Type B pancreatic cell (in vitro differentiated cells): ENCODE results near the gene CLEC19A. TPM values are rescaled to one million over a fixed set of nuclear protein-coding genes. Genes with fewer than 3 reads are reported as not detected.

Experiments used
- DNase-seq: peaks from one replicate; pipeline ENCODE4 v3.0.0; 2021; ENCODE audit warnings: mixed read lengths; ENCODE audit not compliant: unreplicated experiment; ENCODE audit errors: extremely low spot score
- H3K27ac Mint-ChIP-seq: 2 replicates; pipeline ENCODE4 v1.8.0; 2021; ENCODE audit warnings: mild to moderate bottlenecking, mixed read lengths
- H3K27me3 Mint-ChIP-seq: 2 replicates; pipeline ENCODE4 v1.8.0; 2021; ENCODE audit warnings: mixed read lengths
- H3K36me3 Mint-ChIP-seq: 2 replicates; pipeline ENCODE4 v1.8.0; 2021; ENCODE audit warnings: mixed read lengths
- H3K4me1 Mint-ChIP-seq: one replicate; pipeline ENCODE4 v1.8.0; 2021; ENCODE audit warnings: mixed read lengths; ENCODE audit not compliant: unreplicated experiment
- H3K4me3 Mint-ChIP-seq: 2 replicates; pipeline ENCODE4 v1.8.0; 2021; ENCODE audit warnings: mild to moderate bottlenecking, mixed read lengths
- H3K9me3 Mint-ChIP-seq: 2 replicates; pipeline ENCODE4 v1.8.0; 2021; ENCODE audit warnings: mixed read lengths
- long read RNA-seq: library from polyadenylated mRNA; unstranded; transcript quantifications from one replicate; pipeline ENCODE4 v2.0.0, GENCODE V29; 2020
- total RNA-seq: library from RNA; stranded (reverse); gene quantifications from 2 replicates; pipeline ENCODE4 v1.2.1, GENCODE V29; 2021; ENCODE audit warnings: low replicate concordance
- TF ChIP-seq, protein P1 (sequence below): fragments of 200-600 bp; sonication (generic); conservative IDR thresholded peaks from 2 replicates; pipeline ENCODE4 v1.5.0; 2021; ENCODE audit warnings: antibody characterized with exemption, mild to moderate bottlenecking

CLEC19A gene
- not detected in 2 replicates for total RNA-seq
- long read RNA-seq: 0 reads

DNA sequence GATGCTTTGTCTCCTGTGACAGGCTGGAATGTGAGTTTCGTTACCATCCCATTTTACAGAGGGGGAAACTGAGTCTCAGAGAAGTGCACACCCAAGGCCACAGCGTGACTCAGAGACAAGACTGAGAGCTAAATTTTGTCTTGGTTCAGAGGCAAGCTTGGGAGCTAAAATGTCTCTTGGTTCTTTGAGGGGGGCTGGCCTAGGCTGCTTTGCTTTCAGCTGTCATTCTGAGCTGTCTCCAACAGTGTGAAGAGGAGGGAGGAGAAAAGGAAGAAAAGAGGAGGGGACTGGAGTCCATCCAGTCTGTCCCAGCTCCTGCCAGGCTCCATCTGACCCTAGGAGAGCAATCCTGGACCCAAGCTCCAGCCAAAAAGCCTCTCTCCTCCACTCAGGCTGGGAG is at the start of gene CLEC19A:
Gene CLEC19A (plus strand): TSS at position 301 of the 400 bp plus-strand sequence. CDS start 121 bp downstream, outside the sequence.
- H3K27ac Mint-ChIP-seq: no peak within 1 kb of the TSS
- H3K9me3 Mint-ChIP-seq: no peaks in the 10 kb centered on the region
- peaks cover 7% of the 10 kb centered on the region for H3K4me1 Mint-ChIP-seq
- DNase-seq: no peak
- H3K36me3 Mint-ChIP-seq: no peaks in the 10 kb centered on the region
- H3K27me3 Mint-ChIP-seq: peaks cover 6% of the 10 kb centered on the region
- TF ChIP-seq, protein P1, sequence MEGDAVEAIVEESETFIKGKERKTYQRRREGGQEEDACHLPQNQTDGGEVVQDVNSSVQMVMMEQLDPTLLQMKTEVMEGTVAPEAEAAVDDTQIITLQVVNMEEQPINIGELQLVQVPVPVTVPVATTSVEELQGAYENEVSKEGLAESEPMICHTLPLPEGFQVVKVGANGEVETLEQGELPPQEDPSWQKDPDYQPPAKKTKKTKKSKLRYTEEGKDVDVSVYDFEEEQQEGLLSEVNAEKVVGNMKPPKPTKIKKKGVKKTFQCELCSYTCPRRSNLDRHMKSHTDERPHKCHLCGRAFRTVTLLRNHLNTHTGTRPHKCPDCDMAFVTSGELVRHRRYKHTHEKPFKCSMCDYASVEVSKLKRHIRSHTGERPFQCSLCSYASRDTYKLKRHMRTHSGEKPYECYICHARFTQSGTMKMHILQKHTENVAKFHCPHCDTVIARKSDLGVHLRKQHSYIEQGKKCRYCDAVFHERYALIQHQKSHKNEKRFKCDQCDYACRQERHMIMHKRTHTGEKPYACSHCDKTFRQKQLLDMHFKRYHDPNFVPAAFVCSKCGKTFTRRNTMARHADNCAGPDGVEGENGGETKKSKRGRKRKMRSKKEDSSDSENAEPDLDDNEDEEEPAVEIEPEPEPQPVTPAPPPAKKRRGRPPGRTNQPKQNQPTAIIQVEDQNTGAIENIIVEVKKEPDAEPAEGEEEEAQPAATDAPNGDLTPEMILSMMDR: no peak
- H3K4me3 Mint-ChIP-seq: no peak within 1 kb of the TSS

DNA sequence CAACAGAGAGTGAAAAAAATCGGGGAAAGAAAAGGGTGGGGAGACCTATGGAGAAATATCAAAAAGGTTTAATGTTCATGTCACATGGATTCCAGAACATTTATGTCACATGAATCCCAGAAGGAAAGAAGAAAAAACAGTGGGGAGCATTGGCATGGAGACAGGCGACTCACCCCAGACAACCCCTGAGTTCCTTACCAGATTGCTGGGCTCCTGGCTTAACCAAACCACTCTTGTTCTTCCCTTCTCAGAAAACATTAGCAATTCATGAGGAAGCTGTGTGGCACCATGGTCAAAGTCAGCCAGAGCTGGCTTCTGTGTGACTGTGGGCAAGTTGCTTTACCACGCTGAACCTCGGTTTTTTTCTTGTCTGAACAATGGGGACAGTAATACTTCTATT is 49.6 kb upstream of the CLEC19A start:
- Mint-ChIP-seq H3K4me3 (no peak overlapping the region), H3K27ac (no peak overlapping the region), H3K36me3 (peaks cover 5% of the 10 kb centered on the region), H3K9me3 (peaks cover 6% of the 10 kb centered on the region), H3K27me3 (no peaks in the 10 kb centered on the region), H3K4me1 (no peaks in the 10 kb centered on the region)
- no peak for DNase-seq
- TF ChIP-seq, protein P1: no peak

DNA sequence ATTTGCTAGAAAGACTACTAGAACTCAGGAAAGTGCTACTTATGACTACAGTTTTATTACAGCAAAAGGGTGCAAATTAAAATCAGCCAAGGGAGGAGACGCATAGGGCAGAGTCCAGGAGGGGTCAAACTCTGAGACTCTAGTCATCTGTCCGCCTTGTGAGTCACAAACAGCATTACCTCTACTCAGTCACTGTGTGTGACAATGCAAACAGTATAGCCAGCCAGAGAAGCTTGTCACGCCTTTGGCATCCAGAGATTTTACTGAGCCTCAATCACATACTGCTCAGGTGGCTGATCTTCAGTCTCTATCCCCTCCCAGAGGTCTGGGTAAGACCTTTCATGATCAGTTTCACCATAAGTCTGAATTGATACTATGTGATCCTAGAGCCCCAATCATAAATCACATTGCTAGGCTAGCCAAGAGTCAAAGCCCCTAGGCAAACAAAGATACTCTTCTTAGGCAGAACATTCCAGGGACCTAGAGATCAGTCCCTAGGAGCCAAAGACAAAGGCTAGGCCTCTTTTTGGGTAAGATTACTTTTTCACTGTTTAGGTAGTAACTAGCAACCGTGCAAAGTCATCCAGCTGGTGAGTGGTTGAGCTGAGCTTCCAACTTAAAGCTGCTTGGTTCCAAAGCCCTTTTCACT is 48.8 kb upstream of the CLEC19A start:
- no peak overlapping the region for H3K27ac Mint-ChIP-seq
- H3K36me3 Mint-ChIP-seq: peaks cover 5% of the 10 kb centered on the region
- TF ChIP-seq, protein P1: no peak
- no peaks in the 10 kb centered on the region for H3K4me1 Mint-ChIP-seq
- no peak for DNase-seq
- no peak overlapping the region for H3K4me3 Mint-ChIP-seq
- H3K27me3 Mint-ChIP-seq: no peaks in the 10 kb centered on the region
- peaks cover 6% of the 10 kb centered on the region for H3K9me3 Mint-ChIP-seq

DNA sequence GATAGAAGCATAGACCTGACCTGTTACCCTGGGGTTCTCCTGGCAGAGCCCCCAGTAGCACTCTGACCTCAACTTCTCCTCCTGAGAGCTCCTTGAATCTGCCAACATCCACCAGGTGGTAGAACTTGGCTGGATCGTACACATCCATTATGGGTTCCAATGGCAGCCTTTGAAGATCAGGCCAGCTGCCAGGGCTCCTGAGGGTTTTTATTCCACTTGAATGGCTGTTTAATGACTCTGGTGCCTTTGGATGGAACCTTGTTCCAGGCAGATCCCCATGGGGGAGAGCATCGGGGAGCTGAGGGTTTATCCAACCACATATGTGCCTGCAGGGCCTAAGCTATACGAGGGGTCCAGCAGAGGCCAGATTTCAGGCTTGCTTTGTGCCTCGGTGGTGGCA is 47.1 kb upstream of the CLEC19A start:
- peaks cover 5% of the 10 kb centered on the region for H3K36me3 Mint-ChIP-seq
- no peak for DNase-seq
- no peak overlapping the region for H3K4me3 Mint-ChIP-seq

DNA sequence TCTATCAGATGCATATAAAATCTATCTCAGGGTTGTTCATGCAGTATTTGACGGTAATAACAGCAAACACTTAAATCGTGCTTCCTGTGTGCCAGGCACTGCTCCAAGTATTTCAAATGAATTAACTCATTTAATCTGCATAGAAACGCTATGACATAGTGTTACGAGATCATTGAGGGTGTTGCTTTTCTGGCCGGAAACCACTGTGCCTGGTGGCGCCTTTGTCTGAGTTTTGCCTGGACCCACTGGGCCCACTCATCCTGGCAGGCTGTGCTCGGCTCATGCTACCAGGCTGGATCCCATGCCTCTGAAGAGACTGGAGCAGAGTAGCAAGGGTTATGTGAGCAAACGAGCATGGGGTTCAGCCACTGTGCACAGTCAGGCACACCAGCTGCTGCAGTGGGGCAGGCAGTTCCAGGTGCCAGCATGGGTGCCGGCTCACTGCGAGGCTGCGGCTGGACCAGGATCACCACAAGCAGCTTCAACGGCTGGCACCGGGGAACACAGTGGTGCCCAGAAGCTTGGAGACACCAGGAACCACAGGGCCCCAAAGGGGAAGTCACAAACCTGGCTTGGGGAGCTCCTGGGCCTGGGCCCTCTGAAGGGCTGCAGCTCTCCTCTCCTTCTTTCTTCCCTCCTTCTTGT is 45.9 kb upstream of the CLEC19A start:
- no peaks in the 10 kb centered on the region for H3K27me3 Mint-ChIP-seq
- H3K9me3 Mint-ChIP-seq: peaks cover 6% of the 10 kb centered on the region
- TF ChIP-seq, protein P1: no peak
- H3K27ac Mint-ChIP-seq: no peak overlapping the region
- DNase-seq: no peak
- no peak overlapping the region for H3K4me3 Mint-ChIP-seq
- peaks cover 5% of the 10 kb centered on the region for H3K36me3 Mint-ChIP-seq
- no peaks in the 10 kb centered on the region for H3K4me1 Mint-ChIP-seq

More for the DNA sequence above, 47.1 kb upstream of the CLEC19A start:
- Mint-ChIP-seq H3K9me3 (peaks cover 6% of the 10 kb centered on the region), H3K27me3 (no peaks in the 10 kb centered on the region), H3K4me1 (no peaks in the 10 kb centered on the region), H3K27ac (no peak overlapping the region)
- TF ChIP-seq, protein P1: no peak
